Activated CD8-positive, alpha-beta memory T cell treated with anti-CD3 and anti-CD28 coated beads, Interleukin-2, amount 10 ng/mL, durations not matched to agents 7 days and 5 days (primary cell): ENCODE measurements around the gene JAKMIP1. TPM values are rescaled to one million over a fixed set of nuclear protein-coding genes. Genes with fewer than 3 reads are reported as not detected.

Experiments used
- ATAC-seq: fragments of 150-1000 bp; cut with Tn5 transposase; one replicate; pipeline ENCODE4 v1.10.0; 2021; ENCODE audit warnings: moderate library complexity
- CTCF ChIA-PET: fragments of 350-600 bp; sonication (Branson Sonifier 250); formaldehyde crosslinking; loops from one replicate; lab custom pipeline; 2021; ENCODE audit warnings: antibody characterized with exemption; lab: Charles Lee
- DNase-seq: peaks from one replicate; pipeline ENCODE4 v3.0.0-alpha.2; 2020
- H3K27ac Mint-ChIP-seq: one replicate; pipeline ENCODE4 v1.8.0; 2021; ENCODE audit warnings: mild to moderate bottlenecking, mixed read lengths
- H3K27me3 Mint-ChIP-seq: one replicate; pipeline ENCODE4 v1.8.0; 2021; ENCODE audit warnings: mixed read lengths
- H3K36me3 Mint-ChIP-seq: one replicate; pipeline ENCODE4 v1.8.0; 2021; ENCODE audit warnings: mild to moderate bottlenecking, mixed read lengths
- H3K4me1 Mint-ChIP-seq: one replicate; pipeline ENCODE4 v1.8.0; 2021; ENCODE audit warnings: mixed read lengths
- H3K4me3 Mint-ChIP-seq: one replicate; pipeline ENCODE4 v1.8.0; 2021; ENCODE audit warnings: mild to moderate bottlenecking, moderate library complexity, mixed read lengths
- H3K9me3 Mint-ChIP-seq: one replicate; pipeline ENCODE4 v1.8.0; 2022; ENCODE audit warnings: low read depth, mixed read lengths
- total RNA-seq, 2 experiments: library from RNA; stranded (reverse); gene quantifications; one replicate each; pipeline ENCODE4 v1.2.3, GENCODE V29; 2021

The JAKMIP1 gene
- total RNA-seq, 2 experiments from 2014 or later, result 41.7 to 57.8 TPM

DNA sequence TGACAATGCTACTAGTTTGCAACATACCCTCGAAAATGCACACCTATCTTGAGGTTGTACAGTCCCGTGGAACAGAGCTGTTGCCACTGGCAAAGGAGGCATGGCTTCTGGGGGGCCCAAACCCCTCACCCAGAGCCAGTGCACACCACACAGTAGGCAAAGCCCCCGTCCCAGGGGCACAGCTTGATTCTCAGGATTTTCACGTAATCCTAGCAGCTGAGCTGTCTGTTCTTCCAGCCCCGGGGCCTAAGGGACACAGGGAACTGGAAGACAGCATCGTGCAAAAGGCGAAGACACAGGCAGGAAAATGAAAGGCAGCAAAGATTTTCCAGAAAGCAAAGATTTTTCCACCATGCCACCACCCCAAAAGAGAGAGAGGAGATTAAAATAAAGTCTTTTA is 77.2 kb downstream of the JAKMIP1 start:
- no peaks in the 10 kb centered on the region for H3K9me3 Mint-ChIP-seq
- H3K27ac Mint-ChIP-seq, result no peak overlapping the region
- CTCF ChIA-PET, result interaction anchor here (1.6 kb wide), 1 partner anchor 125 kb away, joined by 3 read pairs; no protein-coding TSS in a partner anchor
- DNase-seq (no peak), ATAC-seq (no peak)
- no peak overlapping the region for H3K4me3 Mint-ChIP-seq
- no peaks in the 10 kb centered on the region for H3K27me3 Mint-ChIP-seq
- peaks cover 2% of the 10 kb centered on the region for H3K36me3 Mint-ChIP-seq
- peaks cover 15% of the 10 kb centered on the region for H3K4me1 Mint-ChIP-seq

GRCh38 chr4:6122496-6122895 is 77.9 kb downstream of the JAKMIP1 start:
- no peaks in the 10 kb centered on the region for H3K27me3 Mint-ChIP-seq
- no peak overlapping the region for H3K4me3 Mint-ChIP-seq
- CTCF ChIA-PET, result interaction anchor here (1.6 kb wide), 1 partner anchor 124 kb away, joined by 3 read pairs; no protein-coding TSS in a partner anchor
- H3K27ac Mint-ChIP-seq, result no peak overlapping the region
- DNase-seq, result no peak
- H3K36me3 Mint-ChIP-seq, result peaks cover 2% of the 10 kb centered on the region
- H3K4me1 Mint-ChIP-seq, result peaks cover 15% of the 10 kb centered on the region
- H3K9me3 Mint-ChIP-seq, result no peaks in the 10 kb centered on the region
- ATAC-seq, result no peak

DNA sequence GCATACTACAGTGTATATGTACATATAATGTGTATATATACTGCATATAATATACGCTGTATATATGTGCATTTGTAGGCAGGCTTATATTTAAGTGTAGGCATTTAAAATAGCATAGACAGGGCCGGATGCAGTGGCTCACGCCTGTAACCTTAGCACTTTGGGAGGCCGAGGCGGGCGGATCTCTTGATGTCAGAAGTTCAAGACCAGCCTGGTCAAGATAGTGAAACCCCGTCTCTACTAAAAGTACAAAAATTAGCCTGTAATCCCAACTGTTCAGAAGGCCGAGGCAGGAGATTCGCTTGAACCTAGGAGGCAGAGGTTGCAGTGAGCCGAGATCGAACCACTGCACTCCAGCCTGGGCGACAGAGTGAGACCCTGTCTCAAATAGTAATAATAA is 78.4 kb downstream of the JAKMIP1 start:
- H3K9me3 Mint-ChIP-seq, result no peaks in the 10 kb centered on the region
- H3K27ac Mint-ChIP-seq, result no peak overlapping the region
- peaks cover 15% of the 10 kb centered on the region for H3K4me1 Mint-ChIP-seq
- no peaks in the 10 kb centered on the region for H3K27me3 Mint-ChIP-seq
- CTCF ChIA-PET, result interaction anchor here (1.6 kb wide), 1 partner anchor 124 kb away, joined by 3 read pairs; no protein-coding TSS in a partner anchor
- ATAC-seq (no peak), DNase-seq (no peak)
- no peak overlapping the region for H3K4me3 Mint-ChIP-seq
- peaks cover 2% of the 10 kb centered on the region for H3K36me3 Mint-ChIP-seq

DNA sequence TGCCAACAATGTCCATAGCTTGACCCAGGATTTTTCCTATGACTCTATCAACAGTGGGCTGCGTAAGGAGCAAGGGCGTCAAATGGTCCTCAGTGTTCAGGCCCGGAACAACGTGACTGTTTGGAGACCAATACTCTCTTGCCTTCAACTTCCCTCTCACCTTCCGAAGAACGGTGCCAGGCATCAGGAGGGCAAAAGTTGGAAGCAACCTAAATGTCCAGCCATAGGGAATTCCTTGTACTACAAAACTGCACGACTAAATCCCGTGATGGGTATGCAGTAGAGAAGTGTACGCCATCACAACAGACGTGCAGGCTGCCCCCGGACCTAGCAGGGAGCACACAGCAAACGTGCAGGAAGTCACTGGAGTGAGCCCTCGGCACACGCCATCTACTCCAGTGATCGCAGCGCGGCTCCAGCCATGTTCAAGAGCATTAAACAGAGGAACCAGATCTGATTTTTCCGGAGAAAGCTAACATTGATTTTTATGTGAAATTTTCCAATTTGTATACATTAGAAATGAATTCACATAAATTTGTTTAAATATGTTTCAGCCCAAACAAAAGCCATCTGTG is 79.0 kb downstream of the JAKMIP1 start:
- DNase-seq (no peak), ATAC-seq (no peak)
- Mint-ChIP-seq H3K27me3 (no peaks in the 10 kb centered on the region), H3K4me1 (peaks cover 18% of the 10 kb centered on the region), H3K36me3 (peaks cover 2% of the 10 kb centered on the region), H3K4me3 (no peak overlapping the region), H3K27ac (no peak overlapping the region), H3K9me3 (no peaks in the 10 kb centered on the region)
- CTCF ChIA-PET, result no interaction called here

- CTCF ChIA-PET, result no interaction called here
- DNase-seq (no peak), ATAC-seq (no peak)
- Mint-ChIP-seq H3K4me1 (peaks cover 23% of the 10 kb centered on the region), H3K27me3 (no peaks in the 10 kb centered on the region), H3K4me3 (no peak overlapping the region), H3K9me3 (no peaks in the 10 kb centered on the region), H3K27ac (no peak overlapping the region), H3K36me3 (peaks cover 5% of the 10 kb centered on the region)
Measured at GRCh38 chr4:6120361-6120760, 80.0 kb downstream of the JAKMIP1 start.

DNA sequence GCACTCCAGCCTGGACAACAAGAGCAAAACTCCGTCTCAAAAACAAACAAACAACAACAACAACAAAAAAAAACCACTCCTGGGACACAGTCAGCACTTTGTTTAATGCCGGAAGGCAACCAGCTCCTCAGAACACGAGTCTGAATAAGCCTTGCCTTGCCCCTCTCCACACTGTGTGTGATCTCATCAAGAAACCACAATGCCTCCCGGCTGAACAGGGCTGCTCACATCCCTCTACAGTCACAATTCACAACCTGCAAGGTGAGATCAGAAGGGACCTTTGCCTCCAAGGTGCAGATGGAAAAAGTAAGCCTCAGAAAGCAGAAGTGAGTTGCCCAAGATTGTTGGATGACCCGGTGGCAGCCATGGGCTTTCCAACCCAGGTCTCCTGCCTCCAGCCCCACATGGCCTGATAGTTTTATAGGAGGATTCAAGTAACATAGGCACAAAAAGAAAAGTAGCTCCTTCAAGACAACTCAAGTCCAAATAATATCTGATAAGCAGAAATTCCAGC is 80.8 kb downstream of the JAKMIP1 start:
- Mint-ChIP-seq H3K27me3 (no peaks in the 10 kb centered on the region), H3K4me1 (peaks cover 29% of the 10 kb centered on the region), H3K4me3 (no peak overlapping the region), H3K9me3 (no peaks in the 10 kb centered on the region), H3K27ac (peak overlapping the region; percentile 33), H3K36me3 (peaks cover 8% of the 10 kb centered on the region)
- CTCF ChIA-PET, result no interaction called here
- ATAC-seq, result peak; percentile 78
- no peak for DNase-seq

DNA sequence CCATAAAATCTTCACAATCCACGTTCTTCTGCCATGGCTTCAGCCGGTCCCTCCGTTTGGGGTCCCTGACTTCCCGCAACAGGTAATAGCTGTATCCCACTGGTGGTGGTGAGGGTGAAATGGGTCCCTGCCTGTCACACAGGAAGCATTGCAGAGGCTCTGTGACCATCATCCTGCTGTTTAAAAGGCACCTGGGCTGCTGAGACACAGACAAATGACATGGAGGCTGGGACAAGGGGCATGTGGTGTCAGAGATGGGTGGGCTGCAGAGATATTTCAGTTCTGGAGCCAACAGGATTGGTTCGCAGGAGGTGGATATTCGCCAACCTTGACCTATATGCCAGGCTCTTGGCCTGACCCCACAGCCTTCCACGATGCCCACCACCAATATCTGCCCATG is 82.1 kb downstream of the JAKMIP1 start:
- H3K36me3 Mint-ChIP-seq, result peaks cover 15% of the 10 kb centered on the region
- H3K9me3 Mint-ChIP-seq, result no peaks in the 10 kb centered on the region
- ATAC-seq (no peak), DNase-seq (no peak)
- no peaks in the 10 kb centered on the region for H3K27me3 Mint-ChIP-seq
- CTCF ChIA-PET, result no interaction called here
- no peak overlapping the region for H3K4me3 Mint-ChIP-seq
- H3K4me1 Mint-ChIP-seq, result peaks cover 43% of the 10 kb centered on the region
- no peak overlapping the region for H3K27ac Mint-ChIP-seq

- Mint-ChIP-seq H3K4me1 (peaks cover 44% of the 10 kb centered on the region), H3K36me3 (peaks cover 18% of the 10 kb centered on the region), H3K4me3 (no peak overlapping the region), H3K9me3 (no peaks in the 10 kb centered on the region), H3K27me3 (no peaks in the 10 kb centered on the region), H3K27ac (no peak overlapping the region)
- DNase-seq, result no peak
- no peak for ATAC-seq
- CTCF ChIA-PET, result no interaction called here
Measured at GRCh38 chr4:6116696-6117285, 83.6 kb downstream of the JAKMIP1 start.

DNA sequence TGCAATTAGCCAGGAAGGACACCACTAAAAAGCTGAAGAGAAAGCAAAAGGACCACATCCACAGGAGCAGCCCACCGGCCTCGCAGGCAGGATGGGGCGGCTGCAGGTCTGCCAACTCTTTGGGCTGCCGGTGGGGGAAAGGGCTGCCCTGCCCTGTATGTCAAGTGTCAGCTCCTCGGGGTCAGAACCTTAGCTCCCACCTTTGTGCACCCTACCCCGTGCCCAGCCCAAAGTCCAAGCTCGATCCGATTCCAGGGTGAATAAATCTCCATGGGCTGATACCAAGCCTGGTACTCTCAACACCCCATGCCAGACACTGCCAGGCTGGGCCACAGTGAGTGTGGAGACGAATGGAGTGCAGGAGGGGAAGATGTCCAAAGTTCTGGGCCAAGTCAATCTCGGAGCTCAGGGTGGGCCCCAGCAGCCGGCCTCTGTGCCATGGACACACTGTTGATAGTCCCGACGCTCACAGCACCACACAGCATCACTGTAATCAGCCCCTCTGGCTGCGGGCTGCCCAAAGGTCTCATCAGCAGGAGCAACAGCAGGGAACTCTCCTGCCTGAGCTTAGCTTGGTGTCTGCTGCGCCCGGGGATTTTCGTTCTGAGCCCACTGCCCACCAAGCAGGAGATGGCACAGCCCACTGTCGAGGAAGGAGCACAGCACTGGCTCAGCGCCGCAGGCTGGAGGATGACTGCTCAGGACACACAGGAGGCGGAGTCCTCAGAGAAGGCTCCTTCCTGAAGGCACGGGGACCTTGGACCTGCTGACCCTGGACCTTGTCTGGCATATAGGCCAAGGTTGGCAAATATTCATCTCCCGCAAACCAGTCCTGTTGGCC is 84.4 kb downstream of the JAKMIP1 start:
- H3K4me1 Mint-ChIP-seq, result peaks cover 44% of the 10 kb centered on the region
- ATAC-seq, result no peak
- CTCF ChIA-PET, result no interaction called here
- no peak overlapping the region for H3K27ac Mint-ChIP-seq
- H3K9me3 Mint-ChIP-seq, result no peaks in the 10 kb centered on the region
- H3K4me3 Mint-ChIP-seq, result no peak overlapping the region
- H3K27me3 Mint-ChIP-seq, result no peaks in the 10 kb centered on the region
- no peak for DNase-seq
- peaks cover 18% of the 10 kb centered on the region for H3K36me3 Mint-ChIP-seq

- DNase-seq, result no peak
- H3K9me3 Mint-ChIP-seq, result no peaks in the 10 kb centered on the region
- no peak overlapping the region for H3K27ac Mint-ChIP-seq
- no peak overlapping the region for H3K4me3 Mint-ChIP-seq
- peaks cover 18% of the 10 kb centered on the region for H3K36me3 Mint-ChIP-seq
- CTCF ChIA-PET, result interaction anchor here (1.1 to 1.5 kb wide), 2 partner anchors 19 to 85 kb away, joined by 3 to 5 read pairs; partner anchors contain the start of gene JAKMIP1
- H3K27me3 Mint-ChIP-seq, result no peaks in the 10 kb centered on the region
- H3K4me1 Mint-ChIP-seq, result peaks cover 42% of the 10 kb centered on the region
- no peak for ATAC-seq
Measured at GRCh38 chr4:6115342-6115741, 85.0 kb downstream of the JAKMIP1 start.

- H3K4me1 Mint-ChIP-seq, result peaks cover 36% of the 10 kb centered on the region
Measured at GRCh38 chr4:6114601-6115000, 85.7 kb downstream of the JAKMIP1 start.

GRCh38 chr4:6114181-6114580 is 86.2 kb downstream of the JAKMIP1 start:
- Mint-ChIP-seq H3K9me3 (no peaks in the 10 kb centered on the region), H3K27me3 (no peaks in the 10 kb centered on the region), H3K27ac (peak overlapping the region; percentile 78), H3K36me3 (peaks cover 17% of the 10 kb centered on the region), H3K4me3 (no peak overlapping the region), H3K4me1 (peaks cover 34% of the 10 kb centered on the region)
- no peak for DNase-seq
- no peak for ATAC-seq
- CTCF ChIA-PET, result interaction anchor here (0.7 to 1.5 kb wide), 3 partner anchors 17 to 86 kb away, joined by 3 to 5 read pairs (median 3); partner anchors contain the start of gene JAKMIP1

More at GRCh38 chr4:6114601-6115000, 85.7 kb downstream of the JAKMIP1 start:
- H3K27me3 Mint-ChIP-seq, result no peaks in the 10 kb centered on the region
- H3K27ac Mint-ChIP-seq, result peak overlapping the region; percentile 77
- DNase-seq (no peak), ATAC-seq (no peak)
- CTCF ChIA-PET, result interaction anchor here (0.7 to 1.5 kb wide), 3 partner anchors 16 to 86 kb away, joined by 3 to 5 read pairs (median 3); partner anchors contain the start of gene JAKMIP1
- no peaks in the 10 kb centered on the region for H3K9me3 Mint-ChIP-seq
- H3K36me3 Mint-ChIP-seq, result peaks cover 18% of the 10 kb centered on the region
- H3K4me3 Mint-ChIP-seq, result no peak overlapping the region

DNA sequence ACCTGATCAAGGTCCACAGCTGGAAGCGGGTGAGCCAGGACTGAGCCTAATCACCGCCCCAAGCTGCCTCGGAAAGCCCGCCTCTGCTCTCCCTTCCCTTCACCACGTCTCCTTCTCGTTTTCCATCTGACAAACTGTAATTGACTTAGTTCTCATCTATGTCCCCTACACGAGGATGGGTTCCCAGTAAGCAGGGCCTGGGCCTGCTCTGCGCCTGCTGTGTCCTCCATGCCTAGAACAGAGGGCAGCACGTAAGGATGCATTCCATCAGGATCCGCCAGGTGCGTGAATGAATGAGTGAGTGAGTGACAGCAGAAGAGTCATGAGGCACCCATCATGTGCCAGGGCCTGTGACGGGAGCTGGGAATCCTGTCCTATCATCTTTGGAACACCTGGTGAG is 86.7 kb downstream of the JAKMIP1 start:
- no peaks in the 10 kb centered on the region for H3K9me3 Mint-ChIP-seq
- ATAC-seq (no peak), DNase-seq (no peak)
- H3K27ac Mint-ChIP-seq, result peak overlapping the region; percentile 78
- H3K27me3 Mint-ChIP-seq, result no peaks in the 10 kb centered on the region
- peaks cover 30% of the 10 kb centered on the region for H3K4me1 Mint-ChIP-seq
- CTCF ChIA-PET, result interaction anchor here (1.5 kb wide), 1 partner anchor 21 kb away, joined by 5 read pairs; no protein-coding TSS in a partner anchor
- peaks cover 20% of the 10 kb centered on the region for H3K36me3 Mint-ChIP-seq
- H3K4me3 Mint-ChIP-seq, result no peak overlapping the region
